Upper lobe of right lung (tissue), 1 donor: Measurements from ENCODE around the gene MAGEB5. TPM values are rescaled to one million over a fixed set of nuclear protein-coding genes. Genes with fewer than 3 reads are reported as not detected.
"Not testable (repeated sequence)": the region's sequence is repeated elsewhere in the genome, so short reads cannot be mapped to it uniquely, and the experiment has no call there.

Experiments used
- ATAC-seq: fragments of 200-7000 bp; cut with Tn5 transposase; one replicate; pipeline ENCODE4 v1.9.1; 2020; ENCODE audit warnings: mild to moderate bottlenecking, moderate library complexity
- DNase-seq: peaks from one replicate; pipeline ENCODE4 v3.0.0-alpha.2; 2020
- H3K27ac ChIP-seq: fragments of 200-600 bp; one replicate; pipeline ENCODE4 v1.8.0; 2022
- H3K27me3 ChIP-seq: fragments of 200-600 bp; one replicate; pipeline ENCODE4 v1.8.0; 2022; ENCODE audit warnings: mild to moderate bottlenecking
- H3K36me3 ChIP-seq: fragments of 200-600 bp; one replicate; pipeline ENCODE4 v1.8.0; 2022
- H3K4me1 ChIP-seq: fragments of 200-600 bp; one replicate; pipeline ENCODE4 v1.8.0; 2022
- H3K4me3 ChIP-seq: fragments of 200-600 bp; one replicate; pipeline ENCODE4 v1.8.0; 2022; ENCODE audit warnings: mild to moderate bottlenecking
- H3K9me3 ChIP-seq: fragments of 200-600 bp; one replicate; pipeline ENCODE4 v1.8.0; 2022
- CTCF ChIP-seq: fragments of 200-600 bp; IDR thresholded peaks from one replicate; pipeline ENCODE4 v1.8.0; 2022; ENCODE audit warnings: antibody characterized with exemption
- intact Hi-C: fragments of 100-400 bp; cut with DNase I; formaldehyde crosslinking; loops from one replicate; pipeline ENCODE4 v1.11.0; 2022
- long read RNA-seq: library from polyadenylated mRNA; unstranded; transcript quantifications from one replicate; pipeline ENCODE4 v2.0.0, GENCODE V29; 2021
- total RNA-seq: library from RNA; stranded (reverse); fragmentation: NEBNext Ultra II Directional; extraction: Animal tissue kit (Norgen Biotek cat#: 25700); gene quantifications from one replicate; pipeline ENCODE4 v1.2.1, GENCODE V29; 2021
- donor health status: DM: no; HTN: yes; CAD: no; lungs with severe emphysema.

Gene MAGEB5
- not detected for total RNA-seq
- long read RNA-seq, result 0 reads

- no peaks in the 10 kb centered on the region for H3K9me3 ChIP-seq
- intact Hi-C loops, result no loop called here
- DNase-seq (no peak), ATAC-seq (no peak)
- H3K27ac ChIP-seq, result no peak within 1 kb of the TSS
- H3K36me3 ChIP-seq, result no peaks in the 10 kb centered on the region
- TF ChIP-seq CTCF, result no peak
- H3K4me1 ChIP-seq, result no peaks in the 10 kb centered on the region
- no peak within 1 kb of the TSS for H3K4me3 ChIP-seq
- no peaks in the 10 kb centered on the region for H3K27me3 ChIP-seq
Measured at GRCh38 chrX:26215869-26216268, at the start of gene MAGEB5. MAGEB5 (plus strand) TSS chrX:26216169; CDS start chrX:26217302, 1,133 bp downstream.

- no peaks in the 10 kb centered on the region for H3K36me3 ChIP-seq
- no peak within 1 kb of the TSS for H3K27ac ChIP-seq
- no peaks in the 10 kb centered on the region for H3K27me3 ChIP-seq
- no peak for TF ChIP-seq CTCF
- no peak for DNase-seq
- intact Hi-C loops, result no loop called here
- ATAC-seq, result no peak
- H3K9me3 ChIP-seq, result no peaks in the 10 kb centered on the region
- no peak within 1 kb of the TSS for H3K4me3 ChIP-seq
- H3K4me1 ChIP-seq, result no peaks in the 10 kb centered on the region
Measured at GRCh38 chrX:26192204-26192603, 23.8 kb upstream of the MAGEB5 start, which contains the start of gene MAGEB6. MAGEB6 (plus strand) TSS chrX:26192440; CDS start chrX:26193847, 1,407 bp downstream.

GRCh38 chrX:26203561-26203960, 12.4 kb upstream of the MAGEB5 start:
- ATAC-seq (no peak), DNase-seq (no peak)
- intact Hi-C loops, result no loop called here
- H3K27me3 ChIP-seq, result no peaks in the 10 kb centered on the region
- no peaks in the 10 kb centered on the region for H3K4me1 ChIP-seq
- no peaks in the 10 kb centered on the region for H3K36me3 ChIP-seq
- H3K27ac ChIP-seq, result no peak overlapping the region
- TF ChIP-seq CTCF, result no peak
- no peak overlapping the region for H3K4me3 ChIP-seq
- no peaks in the 10 kb centered on the region for H3K9me3 ChIP-seq

GRCh38 chrX:26204717-26205116, 11.3 kb upstream of the MAGEB5 start:
- H3K36me3 ChIP-seq, DNase-seq, H3K9me3 ChIP-seq, H3K27ac ChIP-seq, intact Hi-C loops, H3K27me3 ChIP-seq, H3K4me3 ChIP-seq, ATAC-seq, H3K4me1 ChIP-seq: not testable (repeated sequence)

- no peak overlapping the region for H3K4me3 ChIP-seq
- DNase-seq, result no peak
- intact Hi-C loops, result no loop called here
- no peaks in the 10 kb centered on the region for H3K9me3 ChIP-seq
- H3K27ac ChIP-seq, result no peak overlapping the region
- ATAC-seq, result no peak
- H3K27me3 ChIP-seq, result no peaks in the 10 kb centered on the region
- no peak for TF ChIP-seq CTCF
- H3K36me3 ChIP-seq, result no peaks in the 10 kb centered on the region
- H3K4me1 ChIP-seq, result no peaks in the 10 kb centered on the region
Measured at GRCh38 chrX:26208012-26208411, 8.0 kb upstream of the MAGEB5 start.

- no peaks in the 10 kb centered on the region for H3K36me3 ChIP-seq
- H3K27me3 ChIP-seq, result no peaks in the 10 kb centered on the region
- H3K27ac ChIP-seq, result no peak overlapping the region
- no peaks in the 10 kb centered on the region for H3K9me3 ChIP-seq
- no peaks in the 10 kb centered on the region for H3K4me1 ChIP-seq
- H3K4me3 ChIP-seq, result no peak overlapping the region
- no peak for DNase-seq
- no peak for ATAC-seq
- intact Hi-C loops, result no loop called here
- TF ChIP-seq CTCF, result no peak
Measured at GRCh38 chrX:26219351-26219750, 3.4 kb downstream of the MAGEB5 start.
